Forelimb muscle (tissue), 1 donor: ENCODE measurements around the gene TRPC3. TPM values are rescaled to one million over a fixed set of nuclear protein-coding genes. Genes with fewer than 3 reads are reported as not detected.
A peak's percentile ranks its signal among the peaks of the same experiment; 100 is the strongest.
"Not testable (repeated sequence)": the region's sequence is repeated elsewhere in the genome, so short reads cannot be mapped to it uniquely, and the experiment has no call there.

Experiments used
- DNase-seq: peaks from one replicate; pipeline ENCODE4 v3.0.0-alpha.2; 2013; ENCODE audit warnings: low read depth
- polyA plus RNA-seq: library from polyadenylated mRNA; unstranded; fragments of 120-200 nt; gene quantifications from one replicate; pipeline ENCODE4 v1.2.1, GENCODE V29; 2013; ENCODE audit not compliant: insufficient read length

The TRPC3 gene
- polyA plus RNA-seq, 1 donor, result 0.62 TPM

DNA sequence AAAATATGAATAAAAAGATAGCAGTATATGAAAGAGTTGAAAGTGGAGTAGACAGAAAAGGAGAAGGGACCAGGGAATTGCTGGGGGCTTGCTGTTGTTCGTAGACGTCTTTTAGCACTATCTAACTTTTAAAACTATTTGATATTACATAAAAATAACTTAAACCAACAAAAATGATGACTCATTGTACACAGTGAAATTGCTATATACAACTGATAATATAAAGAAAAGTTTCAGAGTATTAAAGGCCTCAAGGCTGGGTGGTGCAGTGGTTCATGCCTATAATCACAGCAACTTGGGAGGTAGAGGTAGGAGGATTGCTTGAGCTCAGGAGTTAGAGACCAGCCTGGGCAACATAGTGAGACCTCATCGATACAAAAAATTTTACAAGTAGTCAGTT lies 5.2 kb downstream of the TRPC3 start:
- DNase-seq, result no peak

DNA sequence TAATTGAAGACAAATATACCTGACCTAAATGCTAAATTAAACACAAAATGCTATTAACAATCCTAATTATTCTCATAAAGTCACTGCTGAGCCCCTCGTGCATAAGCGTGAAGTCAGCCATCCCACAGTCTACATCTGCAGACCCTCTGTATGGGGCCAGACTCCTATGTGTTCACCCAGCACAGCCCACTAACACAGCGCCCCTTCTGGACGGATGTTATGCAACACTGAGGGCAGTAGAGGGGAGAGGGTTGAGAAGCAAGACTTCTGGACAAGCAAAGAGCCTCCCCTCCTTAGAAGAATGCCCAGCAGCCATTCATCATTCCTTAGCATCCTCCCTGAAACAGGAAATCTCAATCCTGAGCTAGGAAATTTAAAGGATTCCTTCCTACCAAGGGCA lies 7.9 kb downstream of the TRPC3 start:
- DNase-seq, result no peak

DNA sequence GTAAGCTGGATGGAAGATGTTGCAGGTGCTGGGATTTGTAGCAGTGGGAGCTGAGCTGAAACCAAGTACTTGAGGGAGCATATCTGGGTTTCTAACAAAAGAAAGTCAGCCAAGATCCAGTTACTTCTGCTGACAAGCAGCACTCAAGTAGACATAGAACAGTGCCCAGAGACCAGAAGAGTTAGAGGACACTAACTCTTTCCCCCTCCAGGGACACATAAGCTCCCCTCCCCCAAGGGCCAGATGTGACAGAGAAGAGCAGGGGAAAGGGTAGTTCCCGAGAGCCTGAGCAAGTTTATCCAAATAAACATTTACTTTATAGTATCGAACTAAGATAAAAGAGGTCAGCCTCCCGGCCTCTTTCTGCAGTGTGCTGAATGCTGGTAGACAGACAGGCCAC lies 12.2 kb downstream of the TRPC3 start:
- no peak for DNase-seq

DNA sequence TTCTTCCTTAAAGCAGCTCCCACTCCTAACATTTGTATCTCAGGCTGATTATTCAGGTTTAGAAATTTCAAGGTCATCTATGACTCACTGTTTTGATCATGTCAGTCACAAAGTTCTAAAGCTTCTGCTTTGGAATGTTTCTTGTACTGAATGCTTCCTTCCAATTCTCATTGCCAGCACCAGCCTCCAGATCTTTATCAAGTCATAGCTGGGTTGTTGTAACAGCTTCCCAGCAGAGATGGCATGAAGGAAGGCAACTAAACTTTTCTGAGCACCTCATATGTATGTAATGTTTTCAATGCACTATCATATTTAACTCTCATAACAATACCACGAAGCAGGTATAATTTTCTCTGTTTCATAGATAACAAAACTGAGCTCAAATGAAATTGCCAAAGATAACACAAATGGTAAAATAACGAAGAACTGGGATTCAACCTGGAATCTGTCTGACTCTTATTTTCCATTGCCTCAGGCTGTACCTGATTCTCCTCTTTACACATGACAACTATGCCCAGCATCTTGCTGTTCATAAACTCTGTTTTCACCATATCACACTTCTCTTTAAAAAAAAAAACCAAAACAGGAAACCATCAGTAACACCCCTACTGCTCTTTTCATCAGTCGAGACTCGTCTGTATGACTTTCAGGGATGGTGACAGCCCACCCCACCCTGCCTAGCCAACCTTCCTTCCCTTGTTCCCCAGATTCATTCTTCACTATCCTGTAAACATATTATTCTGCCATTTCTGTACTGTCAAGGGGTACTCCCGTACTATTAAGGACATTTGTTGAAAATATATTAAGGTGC lies 13.4 kb downstream of the TRPC3 start:
- DNase-seq, result no peak

DNA sequence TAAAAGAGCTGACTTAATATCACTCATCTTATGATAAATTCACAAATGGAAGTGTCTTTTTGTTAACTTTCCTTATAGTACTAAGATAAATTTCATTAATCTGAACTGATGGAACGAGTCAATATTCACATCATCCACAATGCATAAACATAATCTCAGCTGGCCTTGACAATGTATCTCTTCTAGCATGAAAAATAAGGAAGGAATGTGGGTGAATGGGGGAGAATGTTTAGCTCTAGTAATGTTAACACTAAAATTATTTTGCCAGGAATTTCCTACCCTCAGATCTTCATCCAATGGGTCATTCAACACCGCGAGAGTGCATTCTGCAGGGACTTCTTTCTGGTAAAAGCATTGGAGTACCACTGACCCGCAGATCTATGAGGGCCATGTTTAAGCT lies 15.8 kb downstream of the TRPC3 start:
- no peak for DNase-seq

DNA sequence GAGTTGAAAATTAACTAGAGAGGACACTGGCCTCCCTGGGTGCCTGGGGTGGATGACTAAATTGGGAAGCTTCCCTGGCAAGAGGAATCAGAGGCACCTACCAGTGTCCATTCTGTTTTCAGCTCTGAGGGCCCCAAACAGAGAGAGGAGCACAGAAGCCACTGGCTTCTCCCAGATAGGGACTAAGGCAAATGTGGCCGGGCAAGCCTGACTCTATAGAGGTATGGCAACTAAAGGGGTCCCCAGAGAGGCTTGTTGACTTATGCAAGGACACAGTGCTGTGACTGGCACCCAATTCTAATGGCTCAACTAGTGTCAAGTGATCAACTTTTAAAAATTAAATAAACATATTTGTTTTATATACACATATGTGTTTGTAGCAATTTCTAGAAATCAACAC lies 17.2 kb downstream of the TRPC3 start:
- DNase-seq, result no peak

DNA sequence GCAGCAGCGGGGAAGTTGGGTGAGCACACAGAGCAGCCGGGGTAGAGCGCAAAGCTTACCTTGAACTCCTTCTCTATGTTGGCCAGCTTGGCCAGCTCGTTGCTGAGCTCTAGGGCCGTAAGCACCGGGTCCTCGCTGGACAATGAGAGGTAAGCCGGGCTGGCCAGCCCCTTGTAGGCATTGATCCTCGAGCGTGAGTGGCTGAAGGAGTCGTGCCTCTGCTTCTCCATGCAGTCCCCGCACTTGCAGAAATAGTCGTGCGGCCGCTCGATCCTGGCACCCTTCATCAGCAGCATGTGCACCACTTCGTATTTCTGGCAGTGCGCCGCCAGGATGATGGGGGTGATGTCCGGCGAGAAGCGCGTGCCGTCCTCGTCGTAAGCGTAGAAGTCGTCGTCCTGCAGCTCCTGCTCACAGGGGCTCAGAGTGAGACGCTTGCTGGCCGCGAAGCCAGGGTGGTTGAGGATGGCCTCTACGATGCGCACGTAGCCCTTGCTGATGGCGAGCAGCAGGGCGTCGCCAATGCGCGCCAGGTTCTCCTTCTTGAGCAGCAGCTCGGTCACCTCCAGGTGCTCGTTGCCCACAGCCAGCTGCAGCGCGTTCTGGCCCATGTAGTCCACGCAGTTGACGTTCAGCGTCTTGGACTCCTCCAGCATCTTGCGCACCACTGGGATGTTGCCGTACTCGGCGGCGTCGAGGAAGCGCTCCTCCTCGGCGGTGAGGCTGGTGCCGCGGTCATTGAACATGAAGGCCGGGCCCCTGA lies 19.5 kb downstream of the TRPC3 start:
- no peak for DNase-seq

DNA sequence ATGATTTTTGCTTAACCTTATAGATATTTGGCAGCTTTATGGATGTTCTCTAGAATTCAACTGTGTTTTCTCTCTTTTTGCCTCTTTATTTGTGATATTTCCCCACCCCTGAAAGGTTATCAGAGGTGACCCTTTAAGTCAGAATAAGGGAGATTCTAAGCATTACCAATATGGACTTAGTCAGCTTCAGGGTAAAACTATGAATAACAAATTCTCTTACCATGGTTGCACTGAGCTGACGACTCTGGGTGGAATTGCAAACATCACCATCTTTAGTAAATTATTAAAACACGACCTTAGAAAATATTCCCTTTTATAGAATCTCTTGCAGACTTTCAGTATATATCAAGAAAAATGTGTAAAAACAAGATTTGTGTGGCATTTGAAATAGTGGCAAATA lies 21.6 kb downstream of the TRPC3 start:
- DNase-seq, result no peak

DNA sequence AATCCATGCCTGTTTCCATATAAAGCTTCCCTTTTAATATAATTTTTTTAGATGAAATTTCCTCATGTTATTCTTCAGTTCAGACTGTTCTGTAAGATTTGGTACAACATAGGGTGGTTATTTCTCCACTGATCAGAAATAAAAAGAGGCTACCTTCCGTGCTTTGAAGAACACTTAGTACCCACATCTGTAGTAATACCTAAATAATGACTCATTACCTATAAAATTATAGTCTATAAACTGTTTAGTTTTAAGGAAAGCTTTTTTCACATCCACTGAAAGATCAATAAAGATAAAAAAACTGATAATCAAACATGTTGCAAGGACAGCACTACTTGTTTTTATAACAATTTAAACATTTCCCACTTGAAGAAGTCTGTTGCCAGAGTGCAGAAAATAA lies 23.9 kb downstream of the TRPC3 start:
- no peak for DNase-seq

DNA sequence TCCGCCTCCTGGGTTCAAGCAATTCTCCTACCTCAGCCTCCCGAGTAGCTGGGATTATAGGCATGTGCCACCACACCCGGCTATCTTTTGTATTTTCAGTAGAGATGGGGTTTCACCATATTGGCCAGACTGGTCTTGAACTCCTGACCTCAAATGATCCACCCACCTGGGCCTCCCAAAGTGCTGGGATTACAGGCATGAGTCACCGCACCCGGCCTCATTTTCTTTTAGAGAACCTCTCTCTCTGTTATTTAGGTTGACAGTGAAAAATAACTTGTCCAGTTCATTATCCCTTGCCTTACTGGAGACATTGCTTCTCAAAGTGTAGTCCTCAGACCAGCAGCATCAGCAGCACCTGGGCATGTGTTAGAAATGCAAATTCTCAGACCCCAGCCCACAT lies 25.4 kb downstream of the TRPC3 start:
- not testable (repeated sequence) for DNase-seq

DNA sequence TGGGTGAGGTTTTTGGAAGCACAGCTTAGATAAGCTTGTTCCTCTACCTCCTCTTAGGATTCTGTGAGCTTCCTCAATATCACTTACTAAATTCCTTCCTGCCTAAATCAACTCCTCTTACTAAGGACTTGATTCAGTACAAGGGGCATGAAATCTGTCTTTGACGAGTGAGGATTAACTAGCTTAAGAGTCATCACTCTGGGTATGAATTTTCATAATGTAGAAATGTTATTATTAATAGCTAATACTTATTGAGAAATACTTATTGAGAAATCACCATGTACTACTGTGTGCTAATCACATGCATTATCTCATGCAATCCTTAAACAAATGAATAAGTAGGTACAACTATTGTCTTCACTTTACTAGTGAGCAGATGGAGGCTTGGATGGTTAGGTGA lies 28.6 kb downstream of the TRPC3 start:
- DNase-seq, result no peak

DNA sequence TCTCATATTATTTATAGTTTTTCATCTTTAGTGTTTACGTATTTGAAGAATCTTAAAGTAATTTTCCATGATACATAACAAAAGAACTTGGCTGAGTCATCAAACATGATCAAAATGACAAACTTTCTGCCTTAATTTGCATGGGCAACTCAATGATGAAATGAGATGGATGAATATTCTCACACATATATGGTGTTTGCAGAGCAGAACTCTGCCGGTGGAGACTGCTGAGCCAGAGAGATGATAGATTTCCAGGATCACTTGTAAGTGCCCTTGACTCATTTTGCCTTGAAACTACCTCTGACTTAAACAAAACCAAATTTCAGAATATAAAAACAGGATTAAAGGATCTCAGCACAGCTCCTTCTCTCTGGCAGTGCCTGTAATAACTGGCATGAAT lies 38.2 kb downstream of the TRPC3 start:
- no peak for DNase-seq

DNA sequence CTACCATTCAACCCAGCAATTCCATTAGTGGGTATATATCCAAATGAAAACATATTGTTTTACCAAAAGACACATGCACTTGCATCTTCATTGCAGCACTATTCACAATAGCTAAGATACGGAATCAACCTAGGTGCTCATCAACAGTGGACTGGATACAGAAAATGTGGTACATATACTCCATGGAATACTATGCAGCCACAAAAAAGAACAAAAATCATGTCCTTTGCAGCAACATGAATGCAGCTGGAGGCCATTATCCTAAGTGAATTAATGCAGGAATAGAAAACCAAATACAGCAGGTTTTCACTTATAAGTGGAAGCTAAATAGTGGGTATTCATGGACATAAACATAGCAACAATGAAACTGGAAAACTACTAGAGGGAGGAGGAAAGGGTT lies 43.5 kb downstream of the TRPC3 start:
- DNase-seq, result no peak

DNA sequence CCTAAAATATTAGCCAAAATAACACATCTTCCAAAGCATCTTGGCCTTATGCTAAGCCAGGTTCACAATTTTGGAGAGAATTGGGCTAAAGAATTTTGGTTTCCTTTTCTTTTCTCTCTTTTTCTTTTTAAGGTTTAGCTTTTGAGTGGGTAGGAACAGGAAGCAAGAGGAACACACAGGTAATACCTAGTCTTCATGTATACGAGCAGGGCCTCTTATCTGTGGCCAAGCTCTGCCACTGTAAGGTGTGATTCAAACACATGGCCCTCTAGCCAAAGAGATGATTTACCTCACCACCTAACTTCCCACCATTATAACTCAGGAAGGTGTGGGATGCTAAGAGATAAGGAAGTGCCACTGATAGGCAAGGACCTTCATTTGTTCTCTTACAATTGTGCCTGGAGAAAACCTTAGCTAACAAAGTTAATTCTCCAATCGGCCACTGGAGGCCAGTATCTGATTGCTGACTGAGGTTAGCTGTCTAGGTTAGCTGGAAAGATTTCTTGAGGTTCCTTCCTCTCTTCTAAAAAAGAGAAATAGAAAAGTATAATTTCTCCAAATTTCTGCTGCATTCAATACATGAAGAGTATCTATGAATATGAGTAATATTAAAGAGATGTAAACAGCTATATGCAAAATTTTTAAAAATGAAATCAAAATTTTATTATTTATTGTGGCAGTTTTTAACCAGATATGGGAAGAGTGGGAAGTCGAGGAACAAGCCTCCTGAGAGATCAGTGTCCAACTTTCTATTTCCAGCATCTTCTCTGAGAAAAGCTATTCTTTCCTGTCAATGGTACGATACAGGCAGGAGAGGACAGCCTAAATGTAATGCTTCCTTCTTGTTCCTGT lies 51.5 kb downstream of the TRPC3 start:
- DNase-seq, result peak; percentile 36

DNA sequence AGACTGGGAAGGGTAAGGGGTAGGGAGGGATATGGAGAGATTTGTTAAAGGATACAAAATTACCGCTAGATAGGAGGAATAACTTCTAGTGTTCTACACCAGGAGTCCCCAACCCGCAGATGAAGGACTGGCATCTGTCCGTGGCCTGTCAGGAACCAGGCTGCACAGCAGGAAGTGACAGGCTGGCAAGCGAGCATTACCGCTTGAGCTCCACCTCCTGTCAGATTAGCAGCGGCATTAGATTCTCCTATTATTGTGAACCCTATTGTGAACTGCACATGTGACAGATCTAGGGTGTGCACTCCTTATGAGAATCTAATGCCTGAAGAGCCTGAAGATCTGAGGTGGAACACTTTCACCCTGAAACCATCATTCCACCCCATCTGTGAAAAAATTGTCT lies 53.7 kb downstream of the TRPC3 start:
- DNase-seq, result no peak

DNA sequence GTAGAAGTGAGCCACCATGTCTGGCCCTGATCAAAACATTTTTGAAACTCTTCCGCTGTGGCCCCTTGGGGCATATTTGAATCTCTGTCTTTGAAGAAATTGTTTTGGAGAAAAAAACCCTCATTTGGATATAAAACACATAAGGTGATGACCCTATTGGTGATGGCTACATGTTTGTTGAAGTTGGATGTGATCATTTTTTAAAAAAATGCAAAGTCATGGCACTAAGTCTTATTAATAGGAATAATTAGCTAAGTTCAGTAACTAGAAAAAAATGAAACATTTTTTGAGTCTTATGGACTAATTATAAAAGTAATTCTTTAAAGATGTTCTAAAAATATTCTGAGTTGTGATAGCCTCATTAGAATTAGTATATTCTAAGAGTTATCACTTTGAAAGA lies 63.7 kb downstream of the TRPC3 start:
- DNase-seq, result no peak

DNA sequence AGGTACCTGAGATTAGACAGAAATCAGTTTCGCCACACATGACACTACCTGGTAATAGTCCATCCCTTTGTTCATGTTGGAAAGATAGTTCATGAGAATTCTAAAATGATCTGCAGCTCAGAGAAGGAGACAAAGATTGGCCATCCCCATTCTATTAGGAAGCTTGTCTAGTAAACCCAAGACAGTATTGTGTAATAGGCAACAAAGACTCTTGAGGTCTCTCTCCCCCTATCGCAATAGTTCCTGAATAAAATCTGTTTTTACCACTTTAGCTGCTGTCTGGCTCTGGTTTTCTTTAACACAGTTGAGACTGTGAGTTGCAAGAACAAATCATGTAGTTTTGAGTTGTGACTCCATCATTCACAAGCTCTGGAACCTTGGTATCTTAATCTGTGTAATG lies 66.7 kb downstream of the TRPC3 start:
- no peak for DNase-seq

DNA sequence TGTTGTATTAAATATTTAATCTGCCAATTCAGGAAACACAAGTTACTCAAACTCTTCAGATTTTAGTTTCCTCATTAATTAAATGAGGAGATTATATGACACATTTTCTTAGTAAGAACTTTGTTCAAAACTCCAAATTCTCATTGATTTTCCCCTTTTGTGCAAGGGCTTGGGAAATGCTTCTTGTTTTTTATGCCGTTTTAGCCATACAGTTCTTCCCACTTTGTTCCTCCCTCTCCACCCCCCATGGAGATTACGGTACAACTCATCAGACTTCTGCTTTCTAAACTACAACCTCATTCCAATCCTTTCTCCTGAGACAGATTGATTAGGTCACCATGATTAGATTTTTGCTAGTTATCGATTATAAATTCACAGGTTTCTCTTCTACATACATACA lies 70.7 kb downstream of the TRPC3 start:
- DNase-seq, result no peak

DNA sequence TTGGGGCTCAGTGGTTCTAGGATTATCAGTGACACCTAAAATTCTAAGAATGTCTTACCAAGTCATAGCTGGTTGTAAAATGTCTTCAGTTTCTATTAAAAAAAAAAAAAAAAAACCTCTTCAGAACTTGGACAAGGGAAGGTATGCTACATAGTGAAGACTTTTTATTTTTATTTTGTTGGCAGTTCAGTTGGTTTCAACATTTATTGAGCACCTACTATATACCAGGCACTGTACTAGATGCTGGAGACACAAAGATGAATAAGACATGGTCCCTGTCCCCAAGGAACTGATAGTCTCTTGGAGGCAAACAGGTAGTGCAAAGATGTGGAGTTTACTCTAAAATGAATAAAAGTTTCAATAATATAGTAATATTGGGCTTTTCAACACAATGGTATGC lies 72.7 kb downstream of the TRPC3 start:
- DNase-seq, result no peak

DNA sequence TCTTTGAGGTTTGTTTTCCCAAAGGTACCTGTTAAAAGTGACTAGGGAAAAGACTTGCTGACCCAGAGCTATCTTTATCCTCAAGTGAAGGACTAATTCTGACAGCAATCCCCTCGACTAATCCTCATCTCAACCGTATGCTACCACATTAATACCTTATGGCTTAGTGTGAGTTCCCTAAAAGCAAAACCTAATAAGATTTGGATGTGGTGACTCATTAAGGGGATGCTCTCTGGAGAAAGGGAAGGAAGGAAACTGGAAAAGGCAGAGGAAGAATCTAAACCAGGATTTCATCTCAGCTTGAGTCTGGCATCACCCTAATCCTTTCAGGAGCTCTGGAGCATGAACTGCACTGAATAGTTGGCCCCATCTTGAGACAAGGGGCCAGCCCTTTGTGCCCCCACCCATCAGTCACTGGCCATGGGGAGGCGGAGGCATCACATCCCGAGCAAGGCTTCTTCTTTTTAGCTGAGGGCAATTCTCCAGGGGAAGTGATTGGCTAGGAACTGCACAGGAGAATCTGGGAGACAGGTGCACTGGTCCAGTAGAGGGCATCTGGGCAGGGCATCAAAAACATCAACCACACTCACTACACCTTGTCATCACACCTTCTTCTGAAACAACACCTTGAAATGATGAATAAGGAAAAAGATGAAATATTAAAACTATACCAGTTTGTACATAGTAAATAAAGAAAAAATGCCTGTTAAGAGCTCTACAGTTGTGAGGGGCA lies 74.7 kb downstream of the TRPC3 start:
- DNase-seq, result no peak

DNA sequence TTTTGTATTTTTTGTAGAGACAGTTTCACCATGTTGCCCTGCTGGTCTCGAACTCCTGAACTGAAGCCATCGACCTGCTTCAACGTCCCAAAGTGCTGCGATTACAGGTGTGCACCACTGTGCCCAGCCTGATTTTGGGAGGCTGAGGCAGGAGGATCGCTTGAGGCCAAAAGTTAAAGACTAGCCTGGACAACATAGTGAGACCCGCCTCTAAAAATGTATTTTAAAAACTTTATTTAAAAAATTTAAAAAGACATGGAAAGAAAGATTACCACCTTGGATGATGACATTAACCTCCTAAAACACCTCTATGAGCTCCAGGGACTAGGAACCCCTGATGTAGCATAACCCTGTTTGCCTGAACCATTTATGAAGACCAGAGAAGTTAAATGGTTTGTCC lies 75.8 kb downstream of the TRPC3 start:
- DNase-seq, result no peak

DNA sequence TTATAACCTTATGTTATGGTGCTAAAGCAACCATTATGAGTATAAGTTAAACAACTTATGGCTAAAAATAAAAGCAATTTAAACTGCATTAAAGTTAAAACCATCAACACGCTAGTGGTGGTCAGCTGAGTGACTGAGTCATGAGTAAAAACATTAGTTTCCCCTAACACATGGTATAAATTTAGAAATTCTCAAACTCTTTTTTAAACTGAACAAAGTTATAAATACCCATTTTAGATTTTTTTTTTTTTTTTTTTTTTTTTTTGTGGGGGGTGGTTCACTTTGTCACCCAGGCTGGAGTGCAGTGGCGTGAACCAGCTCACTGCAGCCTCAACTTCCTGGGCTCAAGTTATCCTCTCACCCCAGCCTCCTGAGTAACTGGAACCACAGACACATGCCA lies 76.2 kb downstream of the TRPC3 start:
- DNase-seq, result no peak
